ENCODE data around the gene PHOSPHO1.

- TF ChIP-seq POLR2A (IDR thresholded peaks at IDR 0.05; ENCODE audit: low read length) (peak; percentile 34; the same call in 1 of the 2 replicates), RAD21 (conservative IDR thresholded peaks at IDR 0.05 in 1 of 2, IDR thresholded peaks at IDR 0.05 in 1 of 2) (0 out of 5 replicates have a peak, but pooled peaks of 1 of the 2 experiments have one; percentile 8)
- TF ChIP-seq, protein P1, sequence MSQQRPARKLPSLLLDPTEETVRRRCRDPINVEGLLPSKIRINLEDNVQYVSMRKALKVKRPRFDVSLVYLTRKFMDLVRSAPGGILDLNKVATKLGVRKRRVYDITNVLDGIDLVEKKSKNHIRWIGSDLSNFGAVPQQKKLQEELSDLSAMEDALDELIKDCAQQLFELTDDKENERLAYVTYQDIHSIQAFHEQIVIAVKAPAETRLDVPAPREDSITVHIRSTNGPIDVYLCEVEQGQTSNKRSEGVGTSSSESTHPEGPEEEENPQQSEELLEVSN (IDR thresholded peaks at IDR 0.05; ENCODE audit: borderline replicate concordance, low read depth), result peak; percentile 39; the same call in 1 of the 2 replicates
- TF ChIP-seq, protein P2, sequence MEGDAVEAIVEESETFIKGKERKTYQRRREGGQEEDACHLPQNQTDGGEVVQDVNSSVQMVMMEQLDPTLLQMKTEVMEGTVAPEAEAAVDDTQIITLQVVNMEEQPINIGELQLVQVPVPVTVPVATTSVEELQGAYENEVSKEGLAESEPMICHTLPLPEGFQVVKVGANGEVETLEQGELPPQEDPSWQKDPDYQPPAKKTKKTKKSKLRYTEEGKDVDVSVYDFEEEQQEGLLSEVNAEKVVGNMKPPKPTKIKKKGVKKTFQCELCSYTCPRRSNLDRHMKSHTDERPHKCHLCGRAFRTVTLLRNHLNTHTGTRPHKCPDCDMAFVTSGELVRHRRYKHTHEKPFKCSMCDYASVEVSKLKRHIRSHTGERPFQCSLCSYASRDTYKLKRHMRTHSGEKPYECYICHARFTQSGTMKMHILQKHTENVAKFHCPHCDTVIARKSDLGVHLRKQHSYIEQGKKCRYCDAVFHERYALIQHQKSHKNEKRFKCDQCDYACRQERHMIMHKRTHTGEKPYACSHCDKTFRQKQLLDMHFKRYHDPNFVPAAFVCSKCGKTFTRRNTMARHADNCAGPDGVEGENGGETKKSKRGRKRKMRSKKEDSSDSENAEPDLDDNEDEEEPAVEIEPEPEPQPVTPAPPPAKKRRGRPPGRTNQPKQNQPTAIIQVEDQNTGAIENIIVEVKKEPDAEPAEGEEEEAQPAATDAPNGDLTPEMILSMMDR (IDR thresholded peaks at IDR 0.05), result no peak
Observed at GRCh38 chr17:49193513-49194296, 36.9 kb downstream of the PHOSPHO1 start.
